Neuron (in vitro differentiated cells): ENCODE measurements around the gene ABHD5.

Source experiments
- H2AFZ ChIP-seq: one replicate; pipeline ENCODE4 v1.6.1; 2013; ENCODE audit warnings: low read depth, mild to moderate bottlenecking, inconsistent platforms, low read length, moderate library complexity
- H3K27me3 ChIP-seq: one replicate; pipeline ENCODE4 v1.6.1; 2013; ENCODE audit warnings: low read length; ENCODE audit not compliant: insufficient read depth
- H3K36me3 ChIP-seq: one replicate; pipeline ENCODE4 v1.6.1; 2013; ENCODE audit warnings: low read length; ENCODE audit not compliant: insufficient read depth
- H3K4me1 ChIP-seq: one replicate; pipeline ENCODE4 v1.6.1; 2013; ENCODE audit warnings: low read length; ENCODE audit not compliant: insufficient read depth
- H3K4me3 ChIP-seq: 2 replicates; pipeline ENCODE4 v1.5.1; 2013; ENCODE audit warnings: mild to moderate bottlenecking, low read length, moderate library complexity
- H3K9me3 ChIP-seq: one replicate; pipeline ENCODE4 v1.6.1; 2013; ENCODE audit warnings: low read length

Gene ABHD5

DNA sequence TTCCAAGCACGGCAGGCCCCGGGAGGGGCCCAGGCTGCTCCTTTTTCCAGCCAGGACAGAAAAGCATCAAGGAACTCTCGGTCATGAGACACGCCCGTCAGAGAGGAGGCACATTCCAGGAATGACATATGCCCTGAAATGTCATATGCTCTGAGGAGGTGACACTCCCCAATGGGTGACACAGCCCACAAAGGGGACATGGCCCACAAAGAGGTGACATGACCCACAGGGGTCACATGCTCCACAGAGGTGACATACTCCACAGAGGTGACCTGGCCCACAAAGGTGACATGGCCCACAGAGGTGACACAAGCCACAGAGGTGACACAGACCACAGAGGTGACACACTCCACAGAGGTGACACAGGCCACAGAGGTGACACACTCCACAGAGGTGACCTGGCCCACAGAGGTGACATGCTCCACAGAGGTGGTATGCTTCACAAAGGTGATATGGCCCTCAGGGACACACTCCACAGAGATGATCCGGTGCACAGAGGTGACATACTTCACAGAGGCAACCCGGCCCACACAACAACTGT, 79.2 kb downstream of the ABHD5 start:
- peak overlapping the region; percentile 14 for H2AFZ ChIP-seq
- H3K9me3 ChIP-seq, result no peaks in the 10 kb centered on the region
- peaks cover 6% of the 10 kb centered on the region for H3K27me3 ChIP-seq
- H3K4me3 ChIP-seq, result no peak overlapping the region
- H3K4me1 ChIP-seq, result no peaks in the 10 kb centered on the region
- no peaks in the 10 kb centered on the region for H3K36me3 ChIP-seq

DNA sequence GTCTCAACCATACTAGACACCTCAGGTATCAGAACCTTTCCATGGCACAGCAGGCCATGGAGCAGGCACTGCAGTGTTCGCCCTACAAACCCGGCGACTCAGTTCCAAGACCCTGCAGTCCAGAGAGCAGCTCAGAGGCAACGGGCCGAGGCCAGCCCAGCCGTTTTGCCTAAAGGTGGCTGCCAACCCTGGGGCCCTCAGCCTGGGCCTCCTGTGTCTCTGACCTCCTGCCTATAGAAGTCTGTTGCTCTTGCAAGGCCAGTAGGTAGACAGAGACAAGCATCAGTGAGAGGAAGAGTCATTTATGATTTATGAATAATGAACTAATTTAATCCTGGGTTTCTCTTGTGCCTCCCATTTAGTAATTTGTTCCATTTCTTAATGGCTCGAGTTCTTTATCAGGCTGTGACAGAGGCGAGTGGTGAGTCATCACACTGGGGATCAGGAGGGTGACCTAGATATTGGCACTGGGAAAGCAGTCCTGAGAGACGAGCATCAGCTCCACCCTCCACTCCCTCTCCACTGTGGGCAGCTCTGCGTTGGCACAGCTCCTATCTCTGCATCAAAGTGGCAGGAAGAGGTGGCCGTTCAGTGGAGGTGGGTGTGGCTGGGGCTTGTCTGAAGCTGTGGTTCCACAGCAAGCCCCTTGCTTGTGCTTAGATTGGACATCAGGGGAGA, 79.8 kb downstream of the ABHD5 start:
- Histone ChIP-seq H3K36me3 (no peaks in the 10 kb centered on the region), H2AFZ (no peak overlapping the region), H3K4me1 (no peaks in the 10 kb centered on the region), H3K9me3 (no peaks in the 10 kb centered on the region), H3K27me3 (peaks cover 6% of the 10 kb centered on the region), H3K4me3 (no peak overlapping the region)

DNA sequence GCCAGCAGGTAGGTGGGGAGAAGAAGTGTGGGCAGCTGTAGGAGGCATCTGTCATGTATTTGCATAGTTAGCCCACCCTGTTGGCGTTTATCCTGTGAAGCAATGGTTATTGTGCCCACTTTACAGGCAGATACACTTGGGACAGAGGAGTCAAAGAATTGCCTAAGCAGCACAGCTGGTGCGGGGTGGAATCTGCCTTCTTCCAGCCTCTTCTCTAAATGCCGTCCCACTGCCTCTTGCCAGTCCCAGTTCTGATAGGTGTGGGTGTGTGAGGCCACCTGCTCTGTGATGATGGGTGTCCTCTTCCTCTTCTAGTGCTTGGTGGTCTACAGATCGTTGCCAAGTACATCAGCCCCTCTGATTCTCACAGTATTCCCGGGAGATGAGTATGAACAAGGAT, 80.9 kb downstream of the ABHD5 start:
- H3K4me1 ChIP-seq, result no peaks in the 10 kb centered on the region
- H3K9me3 ChIP-seq, result no peaks in the 10 kb centered on the region
- H3K4me3 ChIP-seq, result no peak overlapping the region
- H2AFZ ChIP-seq, result no peak overlapping the region
- H3K36me3 ChIP-seq, result no peaks in the 10 kb centered on the region
- peaks cover 6% of the 10 kb centered on the region for H3K27me3 ChIP-seq

DNA sequence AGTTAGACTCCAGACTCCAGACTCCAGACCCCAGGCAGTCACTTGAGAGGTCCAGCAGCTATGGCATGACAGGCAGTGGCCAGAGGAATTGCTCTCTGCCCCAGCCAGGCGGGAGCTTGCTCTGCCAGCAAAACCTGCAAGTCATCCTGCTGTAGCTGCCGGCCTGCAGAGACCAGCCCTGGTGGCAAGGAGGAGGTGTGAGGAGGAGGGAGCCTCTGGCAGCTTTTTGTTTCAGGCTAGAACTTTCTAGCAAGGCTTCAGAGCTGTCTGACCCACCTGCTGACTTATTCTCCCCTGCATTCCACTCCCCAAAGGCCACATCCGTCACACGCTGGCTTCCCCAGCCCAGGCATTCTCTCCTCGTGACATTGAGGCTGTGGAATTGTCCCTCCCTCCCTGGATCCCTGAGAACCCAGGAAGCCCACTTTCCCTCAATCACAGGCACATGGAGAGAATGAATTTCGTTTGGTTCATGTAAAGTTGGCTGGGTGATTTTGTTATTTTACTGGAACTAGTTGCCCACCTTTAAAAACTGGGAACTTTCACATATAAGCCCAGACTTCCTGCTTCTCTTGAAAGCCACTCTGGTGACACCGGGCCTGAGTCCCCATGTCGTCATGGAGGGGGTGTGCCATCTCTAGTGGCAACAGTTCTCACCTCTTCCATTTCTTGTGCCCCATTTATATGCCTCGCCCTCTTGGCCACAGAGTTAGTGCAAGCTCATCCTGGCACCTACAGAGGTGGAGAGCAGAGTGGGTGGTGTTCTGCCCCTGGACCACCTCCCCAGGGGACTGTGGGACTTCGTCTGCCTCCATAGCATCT, 82.7 kb downstream of the ABHD5 start:
- H3K9me3 ChIP-seq, result no peaks in the 10 kb centered on the region
- no peaks in the 10 kb centered on the region for H3K36me3 ChIP-seq
- H3K27me3 ChIP-seq, result peaks cover 4% of the 10 kb centered on the region
- no peak overlapping the region for H2AFZ ChIP-seq
- no peaks in the 10 kb centered on the region for H3K4me1 ChIP-seq
- no peak overlapping the region for H3K4me3 ChIP-seq

DNA sequence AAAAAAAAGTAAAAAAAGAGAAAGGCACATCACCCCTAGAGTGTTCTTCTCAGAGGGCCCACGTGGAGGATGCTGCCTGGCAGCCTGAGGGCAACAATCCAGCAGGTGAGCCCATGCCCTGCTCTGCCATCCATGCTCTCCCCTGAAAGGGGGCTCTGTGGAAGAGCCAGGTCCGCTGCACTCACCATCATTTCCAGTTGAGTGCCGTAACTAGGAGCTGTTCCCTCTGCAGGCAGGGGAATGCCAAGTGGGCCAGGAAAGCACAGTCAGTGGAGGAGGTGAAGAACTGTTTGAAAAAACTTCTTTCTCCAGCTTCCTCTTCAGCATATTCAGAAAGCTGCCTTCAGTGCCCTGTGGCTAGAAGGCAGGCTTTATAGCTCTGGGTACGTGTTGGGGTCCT, 84.1 kb downstream of the ABHD5 start:
- Histone ChIP-seq H2AFZ (no peak overlapping the region), H3K9me3 (no peaks in the 10 kb centered on the region), H3K36me3 (no peaks in the 10 kb centered on the region), H3K27me3 (no peaks in the 10 kb centered on the region), H3K4me1 (no peaks in the 10 kb centered on the region), H3K4me3 (no peak overlapping the region)

DNA sequence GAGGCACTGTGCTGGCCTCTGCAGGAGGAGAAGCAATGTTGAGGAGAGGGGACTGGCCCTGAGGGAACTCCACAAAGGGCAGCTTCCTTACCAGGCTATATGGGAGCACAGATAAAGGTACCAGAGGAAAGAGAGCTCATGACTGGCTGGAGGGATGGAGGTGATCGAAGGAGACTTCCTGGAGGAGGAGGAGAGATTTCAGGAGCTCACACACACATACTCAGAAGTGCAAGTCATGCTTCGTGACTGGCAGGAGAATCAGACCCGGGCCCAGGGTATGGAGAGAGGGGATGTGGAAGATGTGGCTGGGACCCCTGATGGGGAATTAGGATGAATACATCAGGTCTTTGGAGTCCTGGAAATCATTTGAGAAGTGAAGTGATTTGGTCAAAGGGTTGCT, 85.4 kb downstream of the ABHD5 start:
- no peak overlapping the region for H3K4me3 ChIP-seq
- H3K36me3 ChIP-seq, result no peaks in the 10 kb centered on the region
- no peak overlapping the region for H2AFZ ChIP-seq
- no peaks in the 10 kb centered on the region for H3K27me3 ChIP-seq
- no peaks in the 10 kb centered on the region for H3K9me3 ChIP-seq
- H3K4me1 ChIP-seq, result no peaks in the 10 kb centered on the region

DNA sequence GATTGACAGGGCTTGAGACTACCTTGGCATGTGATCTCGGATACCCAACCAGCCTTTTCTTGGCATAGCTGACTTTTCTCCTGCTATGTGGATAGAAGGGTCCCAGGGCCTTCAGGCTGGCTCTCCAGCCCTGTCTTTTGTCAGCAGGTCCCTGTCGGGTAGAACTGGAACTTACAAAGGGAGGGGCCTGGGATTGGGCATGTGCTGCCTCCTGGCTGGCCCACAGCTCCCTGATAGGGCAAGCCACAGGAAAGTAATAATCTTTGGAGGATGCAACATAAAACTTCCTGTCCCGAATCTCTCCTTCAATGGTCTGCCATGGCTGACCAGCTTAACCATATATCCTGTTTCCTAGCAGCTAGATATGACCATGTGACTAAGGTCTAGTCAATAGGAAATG, 89.1 kb downstream of the ABHD5 start:
- Histone ChIP-seq H3K36me3 (no peaks in the 10 kb centered on the region), H3K4me1 (no peaks in the 10 kb centered on the region), H3K9me3 (no peaks in the 10 kb centered on the region), H2AFZ (no peak overlapping the region), H3K27me3 (no peaks in the 10 kb centered on the region), H3K4me3 (no peak overlapping the region)

DNA sequence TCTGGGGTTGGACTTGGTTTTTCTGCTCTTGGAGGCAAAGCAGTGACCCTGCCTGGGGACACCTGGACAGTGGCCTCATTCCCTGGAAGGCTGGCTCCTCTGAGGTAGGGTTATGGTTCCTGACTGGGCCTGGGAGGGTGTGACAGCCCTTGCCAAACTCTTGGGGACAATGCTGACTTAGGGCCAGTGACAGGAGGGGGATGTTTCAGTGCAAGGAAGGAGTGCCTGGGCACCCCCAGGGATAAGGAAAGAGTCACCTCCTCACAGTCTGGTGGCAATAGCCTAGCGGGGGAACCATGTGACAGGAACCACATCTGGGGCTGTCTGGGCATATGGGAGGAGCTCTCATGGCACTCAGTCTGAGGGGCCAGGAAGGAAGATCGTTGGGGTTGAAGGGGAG, 91.8 kb downstream of the ABHD5 start:
- H3K4me1 ChIP-seq, result no peaks in the 10 kb centered on the region
- no peak overlapping the region for H3K4me3 ChIP-seq

More for the DNA sequence above, 91.8 kb downstream of the ABHD5 start:
- no peaks in the 10 kb centered on the region for H3K27me3 ChIP-seq
- no peaks in the 10 kb centered on the region for H3K9me3 ChIP-seq
- no peaks in the 10 kb centered on the region for H3K36me3 ChIP-seq
- no peak overlapping the region for H2AFZ ChIP-seq
